Liver (tissue), 9 donors: ENCODE data around the gene SIRPB1. TPM values are rescaled to one million over a fixed set of nuclear protein-coding genes. Genes with fewer than 3 reads are reported as not detected.

Experiments used
- DNase-seq: peaks from one replicate; pipeline ENCODE4 v3.0.0-alpha.2; 2017; ENCODE audit warnings: low spot score
- H3K27ac ChIP-seq, 2 donors: one replicate each; pipeline ENCODE4 v1.7.0; 2013; ENCODE audit warnings: inconsistent platforms in 2 of 2, low read length in 2 of 2, control low read depth in 1 of 2, low read depth in 1 of 2, mild to moderate bottlenecking in 1 of 2
- H3K27me3 ChIP-seq, 4 donors: one replicate each; pipeline versions ENCODE4 v1.6.1 to v1.7.0; 2013; ENCODE audit warnings: low read length in 3 of 4, inconsistent platforms in 1 of 4, mild to moderate bottlenecking in 1 of 4, moderate library complexity in 1 of 4; ENCODE audit not compliant: control insufficient read depth in 4 of 4, insufficient read depth in 4 of 4
- H3K36me3 ChIP-seq, 4 donors: one replicate each; pipeline versions ENCODE4 v1.6.1 to v1.7.0; 2013; ENCODE audit warnings: low read length in 3 of 4, mild to moderate bottlenecking in 3 of 4, low read depth in 1 of 4, moderate library complexity in 1 of 4; ENCODE audit not compliant: control insufficient read depth in 4 of 4, insufficient read depth in 3 of 4
- H3K4me1 ChIP-seq, 4 donors: one replicate each; pipeline versions ENCODE4 v1.6.1 to v1.7.0; 2013; ENCODE audit warnings: low read length in 3 of 4, mild to moderate bottlenecking in 3 of 4, moderate library complexity in 1 of 4; ENCODE audit not compliant: control insufficient read depth in 4 of 4, insufficient read depth in 4 of 4
- H3K4me3 ChIP-seq, 3 donors: one replicate each; pipeline versions ENCODE4 v1.6.1 to v1.7.0; 2013; ENCODE audit warnings: low read length in 3 of 3, control low read depth in 1 of 3, low read depth in 1 of 3, mild to moderate bottlenecking in 1 of 3
- H3K9ac ChIP-seq, 2 donors: one replicate each; pipeline ENCODE4 v1.7.0; 2013; ENCODE audit warnings: low read length in 2 of 2, mild to moderate bottlenecking in 2 of 2, moderate library complexity in 2 of 2, control low read depth in 1 of 2, low read depth in 1 of 2
- H3K9me3 ChIP-seq, 4 donors: one replicate each; pipeline versions ENCODE4 v1.6.1 to v1.7.0; 2013; ENCODE audit warnings: low read length in 3 of 4; ENCODE audit not compliant: control insufficient read depth in 4 of 4
- ATF3 ChIP-seq: IDR thresholded peaks from 2 replicates; pipeline ENCODE4 v1.6.1; 2016; ENCODE audit warnings: antibody characterized with exemption
- CTCF ChIP-seq: fragments of 150-350 bp; IDR thresholded peaks from 2 replicates; pipeline ENCODE4 v1.5.1; 2017; ENCODE audit warnings: improper control_type of control experiment, low read depth, low read length; ENCODE audit not compliant: missing input control
- EGR1 ChIP-seq, 2 donors: IDR thresholded peaks; 2 replicates each; pipeline ENCODE4 v1.6.1; 2016 to 2018; ENCODE audit warnings: antibody characterized with exemption in 2 of 2, low read depth in 2 of 2
- FOXA1 ChIP-seq: IDR thresholded peaks from 2 replicates; pipeline ENCODE4 v1.6.1; 2016; ENCODE audit warnings: antibody characterized with exemption
- FOXA2 ChIP-seq: IDR thresholded peaks from 2 replicates; pipeline ENCODE4 v1.6.1; 2016; ENCODE audit warnings: antibody characterized with exemption
- GABPA ChIP-seq, 2 donors: IDR thresholded peaks in 1 of 2; conservative IDR thresholded peaks in 1 of 2; 2 replicates each; pipeline ENCODE4 v1.6.1; 2016; ENCODE audit warnings: antibody characterized with exemption in 2 of 2, mild to moderate bottlenecking in 1 of 2, moderate library complexity in 1 of 2
- HNF4A ChIP-seq, 2 donors: conservative IDR thresholded peaks; 2 replicates each; pipeline ENCODE4 v1.6.1; 2016; ENCODE audit warnings: antibody characterized with exemption in 2 of 2, mild to moderate bottlenecking in 2 of 2
- HNF4G ChIP-seq: IDR thresholded peaks from 2 replicates; pipeline ENCODE4 v1.6.1; 2016; ENCODE audit warnings: antibody characterized with exemption
- JUND ChIP-seq, 2 donors: IDR thresholded peaks; 2 replicates each; pipeline ENCODE4 v1.6.1; 2016; ENCODE audit warnings: antibody characterized with exemption in 2 of 2
- MAX ChIP-seq: IDR thresholded peaks from 2 replicates; pipeline ENCODE4 v1.6.1; 2016; ENCODE audit warnings: antibody characterized with exemption
- NR2F2 ChIP-seq: IDR thresholded peaks from 2 replicates; pipeline ENCODE4 v1.6.1; 2016; ENCODE audit warnings: antibody characterized with exemption
- RAD21 ChIP-seq, 2 donors: IDR thresholded peaks; 2 replicates each; pipeline ENCODE4 v1.6.1; 2016; ENCODE audit warnings: antibody characterized with exemption in 2 of 2, mild to moderate bottlenecking in 2 of 2
- REST ChIP-seq: IDR thresholded peaks from 2 replicates; pipeline ENCODE4 v1.6.1; 2016; ENCODE audit warnings: antibody characterized with exemption, mild to moderate bottlenecking
- RXRA ChIP-seq, 2 donors: IDR thresholded peaks; 2 replicates each; pipeline ENCODE4 v1.6.1; 2017 to 2018; ENCODE audit warnings: antibody characterized with exemption in 2 of 2, mild to moderate bottlenecking in 1 of 2
- SP1 ChIP-seq: IDR thresholded peaks from 2 replicates; pipeline ENCODE4 v1.6.1; 2018; ENCODE audit warnings: antibody characterized with exemption, mild to moderate bottlenecking
- TAF1 ChIP-seq: conservative IDR thresholded peaks from 2 replicates; pipeline ENCODE4 v1.6.1; 2016; ENCODE audit warnings: antibody characterized with exemption, mild to moderate bottlenecking
- YY1 ChIP-seq: IDR thresholded peaks from 2 replicates; pipeline ENCODE4 v1.6.1; 2016; ENCODE audit warnings: antibody characterized with exemption, mild to moderate bottlenecking
- ZBTB33 ChIP-seq: IDR thresholded peaks from 2 replicates; pipeline ENCODE4 v1.6.1; 2016; ENCODE audit warnings: antibody characterized with exemption
- WGBS: extraction: QIAGEN DNeasy Blood & Tissue Kit; methylation state at CpG from one replicate; pipeline ENCODE4 v1.1.7; 2013; 5-methylcytosine and 5-hydroxymethylcytosine counted together
- polyA plus RNA-seq, 2 donors: library from polyadenylated mRNA; stranded (reverse) in 1 of 2; unstranded in 1 of 2; fragments of 200-250 nt in 1 of 2; fragments of >200 nt in 1 of 2; fragmentation: Nextera tagmentation in 1 of 2; extraction: Ambion mirVana in 1 of 2; gene quantifications; one replicate each; pipeline versions ENCODE4 v1.2.1 to v1.2.3, GENCODE V29; 2013 to 2015
- total RNA-seq, 2 donors: library from RNA; depleted of rRNA; stranded (reverse); fragments of >200 nt; gene quantifications; one replicate each; pipeline ENCODE4 v1.2.3, GENCODE V29; 2014
- donor health status: healthy.
- donor health status: healthy.
- donor health status: healthy.
- donor health status: healthy.
- donor health status: healthy.

SIRPB1 gene
- total and polyA plus RNA-seq, 4 donors = 0.47 to 4.4 (median 1.4) TPM

- Histone ChIP-seq H3K4me3 (no peak overlapping the region), H3K27me3 (peaks cover 0 to 2% (median 0%) of the 10 kb centered on the region in 4 donors), H3K27ac (no peak overlapping the region), H3K9me3 (peaks cover 0 to 5% (median 2%) of the 10 kb centered on the region in 4 donors), H3K4me1 (peaks cover 0 to 5% (median 0%) of the 10 kb centered on the region in 4 donors), H3K9ac (no peak overlapping the region), H3K36me3 (no peaks in the 10 kb centered on the region)
- DNase-seq = no peak
- 11% methylated on average over 1 of the region's 1 CpG for WGBS
- no peak for TF ChIP-seq HNF4G
- TF ChIP-seq CTCF = no peak
- no peak for TF ChIP-seq FOXA1
- no peak for TF ChIP-seq MAX
- no peak for TF ChIP-seq SP1
- TF ChIP-seq REST = no peak
- no peak for TF ChIP-seq GABPA (IDR thresholded peaks at IDR 0.05 in 1 of 2, conservative IDR thresholded peaks at IDR 0.05 in 1 of 2)
- no peak for TF ChIP-seq NR2F2
- TF ChIP-seq YY1 = no peak
- TF ChIP-seq EGR1 (IDR thresholded peaks at IDR 0.05; ENCODE audit: low read depth in 2 of 2) = no peak
- no peak for TF ChIP-seq RXRA (IDR thresholded peaks at IDR 0.05)
- no peak for TF ChIP-seq HNF4A (conservative IDR thresholded peaks at IDR 0.05)
- no peak for TF ChIP-seq RAD21 (IDR thresholded peaks at IDR 0.05)
- TF ChIP-seq ATF3 = no peak
- TF ChIP-seq FOXA2 = no peak
- no peak for TF ChIP-seq ZBTB33
- no peak for TF ChIP-seq TAF1
- TF ChIP-seq JUND (IDR thresholded peaks at IDR 0.05) = no peak
Measured at GRCh38 chr20:1622450-1622849, 2.6 kb upstream of the SIRPB1 start.
